OCI-LY1 (cell line): Measurements from ENCODE around the gene CENPA.

Experiments
- H2AFZ ChIP-seq: fragments of 200-600 bp; sonication (generic), shearing (Covaris generic); 2 replicates; pipeline ENCODE4 v1.6.0; 2014; ENCODE audit warnings: antibody characterized with exemption, mild to moderate bottlenecking, low read length
- H3F3A ChIP-seq: fragments of 200-600 bp; sonication (generic), shearing (Covaris generic); 2 replicates; pipeline ENCODE4 v1.6.0; 2014; ENCODE audit warnings: mild to moderate bottlenecking, antibody characterized with exemption, low read length, moderate library complexity; ENCODE audit not compliant: insufficient read depth
- H3K27ac ChIP-seq: fragments of 200-600 bp; sonication (generic); 2 replicates; pipeline ENCODE4 v1.5.1; 2014; ENCODE audit warnings: low read length, mixed run types, mild to moderate bottlenecking, low read depth; ENCODE audit not compliant: poor library complexity, severe bottlenecking
- H3K27me3 ChIP-seq: fragments of 200-600 bp; sonication (generic); 2 replicates; pipeline ENCODE4 v1.6.0; 2014; ENCODE audit warnings: antibody characterized with exemption, mild to moderate bottlenecking, low read length, moderate library complexity; ENCODE audit not compliant: insufficient read depth
- H3K36me3 ChIP-seq: fragments of 200-600 bp; sonication (generic); 2 replicates; pipeline ENCODE4 v1.6.1; 2014; ENCODE audit warnings: mild to moderate bottlenecking, antibody characterized with exemption, low read length, moderate library complexity, mixed read lengths; ENCODE audit not compliant: insufficient read depth
- H3K4me1 ChIP-seq: fragments of 200-600 bp; sonication (generic); 2 replicates; pipeline ENCODE4 v1.5.1; 2014; ENCODE audit warnings: mild to moderate bottlenecking, low read length, moderate library complexity; ENCODE audit not compliant: insufficient read depth, severe bottlenecking
- H3K4me2 ChIP-seq: fragments of 200-600 bp; sonication (generic), shearing (Covaris generic); 2 replicates; pipeline ENCODE4 v1.6.1; 2014; ENCODE audit warnings: low read length
- H3K4me3 ChIP-seq: fragments of 200-600 bp; sonication (generic); 2 replicates; pipeline ENCODE4 v1.5.1; 2014; ENCODE audit warnings: low read length, low read depth, mild to moderate bottlenecking, mixed read lengths; ENCODE audit not compliant: poor library complexity, severe bottlenecking
- H3K79me2 ChIP-seq: fragments of 200-600 bp; shearing (Covaris generic); 2 replicates; pipeline ENCODE4 v1.6.1; 2016; ENCODE audit warnings: mixed run types, low read length, mixed read lengths; ENCODE audit not compliant: insufficient read depth
- H3K9ac ChIP-seq: fragments of 200-600 bp; sonication (generic), shearing (Covaris generic); 2 replicates; pipeline ENCODE4 v1.6.1; 2014; ENCODE audit warnings: mild to moderate bottlenecking, low read length, mixed read lengths
- H3K9me2 ChIP-seq: fragments of 200-600 bp; sonication (generic), shearing (Covaris generic); 2 replicates; pipeline ENCODE4 v1.6.1; 2014; ENCODE audit warnings: low read depth, mild to moderate bottlenecking, low read length, mixed read lengths
- H3K9me3 ChIP-seq: fragments of 200-600 bp; shearing (Covaris generic); 2 replicates; pipeline ENCODE4 v1.6.1; 2014; ENCODE audit warnings: low read length, mixed read lengths
- H4K20me1 ChIP-seq: fragments of 200-600 bp; sonication (generic), shearing (Covaris generic); 2 replicates; pipeline ENCODE4 v1.6.0; 2016; ENCODE audit warnings: mild to moderate bottlenecking, low read length; ENCODE audit not compliant: insufficient read depth
- CTCF ChIP-seq: fragments of 200-600 bp; sonication (generic), shearing (Covaris generic); IDR thresholded peaks from 2 replicates; pipeline ENCODE4 v1.5.1; 2017; ENCODE audit warnings: mild to moderate bottlenecking, antibody characterized with exemption, low read length, moderate library complexity, mixed read lengths
- EZH2 ChIP-seq: fragments of 200-600 bp; sonication (generic), shearing (Covaris generic); IDR thresholded peaks from 2 replicates; pipeline ENCODE4 v1.8.0; 2017; ENCODE audit warnings: borderline replicate concordance, mixed run types, mild to moderate bottlenecking, antibody characterized with exemption, low read length, moderate library complexity, mixed read lengths

Gene CENPA

DNA sequence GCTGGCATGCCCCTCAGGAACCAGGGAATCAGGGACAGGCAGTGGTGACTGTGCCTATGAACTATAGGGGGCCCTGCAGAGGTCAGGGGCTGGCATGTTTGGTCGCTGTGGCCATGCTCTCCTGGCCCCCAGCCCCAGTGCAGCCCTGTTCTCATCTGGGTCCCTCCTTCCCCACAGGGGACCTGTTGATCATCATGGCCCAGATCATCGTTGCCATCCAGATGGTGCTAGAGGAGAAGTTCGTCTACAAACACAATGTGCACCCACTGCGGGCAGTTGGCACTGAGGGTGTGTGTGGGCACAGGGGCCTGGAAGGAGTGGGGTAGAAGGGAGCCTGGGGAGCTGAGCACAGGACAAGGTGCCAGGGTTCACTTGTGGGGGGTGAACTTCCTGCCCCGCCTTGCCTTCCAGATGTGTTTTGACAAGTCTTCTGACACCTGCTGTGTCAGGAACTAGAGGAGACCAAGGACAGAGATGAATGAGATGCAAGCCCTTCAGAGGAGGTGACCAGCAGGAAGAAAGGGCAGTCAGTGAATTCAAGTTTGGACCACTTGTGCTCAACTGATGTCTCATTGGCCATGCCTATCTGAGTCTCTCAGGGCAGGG is 9.6 kb upstream of the CENPA start:
- H3K36me3 ChIP-seq, result peaks cover 58% of the 10 kb centered on the region
- TF ChIP-seq CTCF (no peak), EZH2 (no peak)
- no peaks in the 10 kb centered on the region for H4K20me1 ChIP-seq

GRCh38 chr2:26778098-26778497 is 7.8 kb upstream of the CENPA start:
- Histone ChIP-seq H3K4me2 (no peak overlapping the region), H3K27ac (no peak overlapping the region), H2AFZ (no peak overlapping the region), H4K20me1 (no peaks in the 10 kb centered on the region), H3F3A (no peaks in the 10 kb centered on the region), H3K9me2 (no peaks in the 10 kb centered on the region), H3K27me3 (no peaks in the 10 kb centered on the region), H3K36me3 (peaks cover 60% of the 10 kb centered on the region), H3K79me2 (no peaks in the 10 kb centered on the region), H3K4me3 (no peak overlapping the region), H3K9me3 (no peaks in the 10 kb centered on the region), H3K9ac (no peak overlapping the region), H3K4me1 (no peaks in the 10 kb centered on the region)
- TF ChIP-seq CTCF, result no peak
- no peak for TF ChIP-seq EZH2

More for the DNA sequence above, 9.6 kb upstream of the CENPA start:
- Histone ChIP-seq H3K4me2 (no peak overlapping the region), H3K4me1 (no peaks in the 10 kb centered on the region), H3K9me3 (no peaks in the 10 kb centered on the region), H3K4me3 (no peak overlapping the region), H3K9me2 (no peaks in the 10 kb centered on the region), H3K9ac (no peak overlapping the region), H3K27me3 (no peaks in the 10 kb centered on the region), H2AFZ (no peak overlapping the region), H3K27ac (no peak overlapping the region), H3K79me2 (no peaks in the 10 kb centered on the region), H3F3A (no peaks in the 10 kb centered on the region)

GRCh38 chr2:26778507-26778906 is 7.3 kb upstream of the CENPA start:
- Histone ChIP-seq H3K4me3 (no peak overlapping the region), H3K79me2 (no peaks in the 10 kb centered on the region), H3K36me3 (peaks cover 60% of the 10 kb centered on the region), H3K4me1 (no peaks in the 10 kb centered on the region), H4K20me1 (no peaks in the 10 kb centered on the region), H3K27ac (no peak overlapping the region), H3K9me3 (no peaks in the 10 kb centered on the region), H3K4me2 (no peak overlapping the region), H3K27me3 (no peaks in the 10 kb centered on the region), H3K9ac (no peak overlapping the region), H2AFZ (no peak overlapping the region), H3F3A (no peaks in the 10 kb centered on the region), H3K9me2 (no peaks in the 10 kb centered on the region)
- TF ChIP-seq CTCF, result no peak
- TF ChIP-seq EZH2, result no peak
